Trophoblast cell (in vitro differentiated cells and primary cell): ENCODE results near the gene MALSU1.

Experiments
- DNase-seq, 2 donors: peaks; one replicate each; pipeline ENCODE4 v3.0.0-alpha.2; 2016
- H2AFZ ChIP-seq: 2 replicates; pipeline ENCODE4 v1.6.1; 2013; ENCODE audit warnings: low read length, moderate library complexity, mild to moderate bottlenecking; ENCODE audit not compliant: insufficient read depth, poor library complexity
- H2AK5ac ChIP-seq: 2 replicates; pipeline ENCODE4 v1.6.1; 2013; ENCODE audit warnings: mild to moderate bottlenecking, low read length
- H2BK120ac ChIP-seq: 2 replicates; pipeline ENCODE4 v1.6.1; 2013; ENCODE audit warnings: low read length, mild to moderate bottlenecking, moderate library complexity; ENCODE audit not compliant: insufficient read depth, poor library complexity
- H2BK12ac ChIP-seq: 2 replicates; pipeline ENCODE4 v1.6.1; 2013; ENCODE audit warnings: mild to moderate bottlenecking, low read length, moderate library complexity
- H2BK5ac ChIP-seq: 2 replicates; pipeline ENCODE4 v1.6.1; 2013; ENCODE audit warnings: low read length, low read depth, moderate library complexity, mild to moderate bottlenecking; ENCODE audit not compliant: poor library complexity
- H3K14ac ChIP-seq: 2 replicates; pipeline ENCODE4 v1.6.1; 2013; ENCODE audit warnings: mild to moderate bottlenecking, low read length
- H3K18ac ChIP-seq: 2 replicates; pipeline ENCODE4 v1.6.1; 2013; ENCODE audit warnings: mild to moderate bottlenecking, low read length
- H3K23ac ChIP-seq: 2 replicates; pipeline ENCODE4 v1.6.1; 2013; ENCODE audit warnings: low read length
- H3K27ac ChIP-seq: 2 replicates; pipeline ENCODE4 v1.5.1; 2013; ENCODE audit warnings: low read depth, mild to moderate bottlenecking, inconsistent platforms, low read length, moderate library complexity
- H3K27me3 ChIP-seq: 2 replicates; pipeline ENCODE4 v1.6.1; 2013; ENCODE audit warnings: inconsistent platforms, mild to moderate bottlenecking, low read length, moderate library complexity; ENCODE audit not compliant: insufficient read depth
- H3K36me3 ChIP-seq, 2 experiments: 1 replicate in 1 of 2; 2 replicates in 1 of 2; pipeline ENCODE4 v1.6.1; 2013; ENCODE audit warnings: low read length in 2 of 2, mild to moderate bottlenecking in 2 of 2, moderate library complexity in 1 of 2; ENCODE audit not compliant: insufficient read depth in 2 of 2, control insufficient read depth in 1 of 2
- H3K4ac ChIP-seq: 2 replicates; pipeline ENCODE4 v1.6.1; 2013; ENCODE audit warnings: low read depth, mild to moderate bottlenecking, low read length, moderate library complexity
- H3K4me1 ChIP-seq, 2 experiments: 1 replicate in 1 of 2; 2 replicates in 1 of 2; pipeline ENCODE4 v1.6.1; 2013; ENCODE audit warnings: low read length in 2 of 2, mild to moderate bottlenecking in 2 of 2, moderate library complexity in 1 of 2; ENCODE audit not compliant: insufficient read depth in 2 of 2, control insufficient read depth in 1 of 2
- H3K4me2 ChIP-seq: 2 replicates; pipeline ENCODE4 v1.6.1; 2013; ENCODE audit warnings: inconsistent platforms, mild to moderate bottlenecking, low read length, moderate library complexity
- H3K4me3 ChIP-seq: 2 replicates; pipeline ENCODE4 v1.5.1; 2013; ENCODE audit warnings: mild to moderate bottlenecking, low read depth, low read length, inconsistent platforms
- H3K79me1 ChIP-seq: one replicate; pipeline ENCODE4 v1.6.1; 2013; ENCODE audit warnings: low read length
- H3K79me2 ChIP-seq: 2 replicates; pipeline ENCODE4 v1.6.1; 2013; ENCODE audit warnings: low read length, mild to moderate bottlenecking; ENCODE audit not compliant: control insufficient read depth, insufficient read depth, poor library complexity
- H3K9ac ChIP-seq: 2 replicates; pipeline ENCODE4 v1.6.1; 2013; ENCODE audit warnings: mild to moderate bottlenecking, low read length
- H3K9me3 ChIP-seq: 2 replicates; pipeline ENCODE4 v1.6.1; 2013; ENCODE audit warnings: low read depth, mild to moderate bottlenecking, control low read depth, inconsistent platforms, low read length; ENCODE audit not compliant: insufficient read depth
- H4K12ac ChIP-seq: 2 replicates; pipeline ENCODE4 v1.6.1; 2013; ENCODE audit warnings: low read depth, mild to moderate bottlenecking, low read length, moderate library complexity
- H4K8ac ChIP-seq: 2 replicates; pipeline ENCODE4 v1.6.1; 2013; ENCODE audit warnings: low read depth, mild to moderate bottlenecking, low read length, moderate library complexity
- H4K91ac ChIP-seq: one replicate; pipeline ENCODE4 v1.6.1; 2013; ENCODE audit warnings: low read depth, mild to moderate bottlenecking, low read length, moderate library complexity
- WGBS: extraction: QIAGEN DNeasy Blood & Tissue Kit; methylation state at CpG from one replicate; pipeline ENCODE4 v1.1.7; 2013; ENCODE audit warnings: missing lambda C conversion rate; ENCODE audit not compliant: insufficient read length, insufficient coverage; ENCODE audit errors: extremely low coverage; 5-methylcytosine and 5-hydroxymethylcytosine counted together

Gene MALSU1

GRCh38 chr7:23277359-23277989 lies 21.7 kb upstream of the MALSU1 start:
- Histone ChIP-seq H4K12ac (no peak overlapping the region), H3K36me3 (no peaks in the 10 kb centered on the region), H2AFZ (no peak overlapping the region), H4K8ac (no peak overlapping the region), H3K4me3 (no peak overlapping the region), H3K27me3 (no peaks in the 10 kb centered on the region), H2BK5ac (no peak overlapping the region), H4K91ac (no peak overlapping the region), H3K9ac (no peak overlapping the region), H3K4me1 (no peaks in the 10 kb centered on the region), H3K14ac (no peak overlapping the region), H2BK12ac (no peak overlapping the region), H3K79me2 (no peaks in the 10 kb centered on the region), H3K9me3 (no peaks in the 10 kb centered on the region), H3K27ac (no peak overlapping the region), H3K4ac (no peak overlapping the region), H3K79me1 (no peaks in the 10 kb centered on the region), H3K18ac (no peak overlapping the region), H2BK120ac (no peak overlapping the region), H2AK5ac (no peak overlapping the region), H3K23ac (no peak overlapping the region), H3K4me2 (no peak overlapping the region)
- peak in 1 of 2 donors; percentile 81 for DNase-seq
- no CpG with 5 or more reads among the region's 6 CpGs for WGBS

GRCh38 chr7:23279819-23280525 lies 19.2 kb upstream of the MALSU1 start:
- no peak overlapping the region for H2AK5ac ChIP-seq
- no peak overlapping the region for H3K4me3 ChIP-seq
- no peaks in the 10 kb centered on the region for H3K79me2 ChIP-seq
- H3K27ac ChIP-seq, result no peak overlapping the region
- no peak overlapping the region for H3K23ac ChIP-seq
- no peak overlapping the region for H4K12ac ChIP-seq
- no peak overlapping the region for H3K18ac ChIP-seq
- WGBS, result no CpG with 5 or more reads among the region's 2 CpGs
- H3K4me2 ChIP-seq, result no peak overlapping the region
- H3K79me1 ChIP-seq, result no peaks in the 10 kb centered on the region
- no peak overlapping the region for H3K9ac ChIP-seq
- H3K4me1 ChIP-seq, result no peaks in the 10 kb centered on the region
- no peaks in the 10 kb centered on the region for H3K9me3 ChIP-seq
- no peak overlapping the region for H3K14ac ChIP-seq
- no peaks in the 10 kb centered on the region for H3K36me3 ChIP-seq
- H3K4ac ChIP-seq, result no peak overlapping the region
- no peaks in the 10 kb centered on the region for H3K27me3 ChIP-seq
- H2AFZ ChIP-seq, result no peak overlapping the region
- DNase-seq, result no peak
- H2BK5ac ChIP-seq, result no peak overlapping the region
- H4K91ac ChIP-seq, result no peak overlapping the region
- H2BK12ac ChIP-seq, result no peak overlapping the region
- no peak overlapping the region for H2BK120ac ChIP-seq
- no peak overlapping the region for H4K8ac ChIP-seq

DNA sequence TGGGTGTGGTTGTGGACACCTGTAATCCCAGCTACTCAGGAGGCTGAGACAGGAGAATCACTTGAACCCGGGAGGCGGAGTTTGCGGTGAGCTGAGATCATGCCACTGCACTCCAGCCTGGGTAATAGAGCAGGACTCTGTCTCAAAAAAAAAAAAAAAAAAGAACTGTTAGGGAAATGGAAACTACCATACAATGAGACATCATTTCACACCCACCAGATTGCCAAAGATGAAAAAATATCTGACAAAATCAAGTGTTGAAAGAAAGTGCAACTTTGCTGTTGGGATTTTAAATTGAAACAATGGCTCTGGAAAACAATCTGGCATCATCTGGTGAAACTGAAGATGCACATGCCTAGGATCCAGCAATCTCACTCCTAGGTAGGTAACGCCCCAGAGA lies 16.1 kb upstream of the MALSU1 start:
- Histone ChIP-seq H2AFZ (no peak overlapping the region), H4K8ac (no peak overlapping the region), H3K14ac (no peak overlapping the region), H3K9me3 (no peaks in the 10 kb centered on the region), H4K91ac (no peak overlapping the region), H2BK12ac (no peak overlapping the region), H3K4me3 (no peak overlapping the region), H3K4ac (no peak overlapping the region), H2AK5ac (no peak overlapping the region), H3K79me2 (no peaks in the 10 kb centered on the region), H3K36me3 (no peaks in the 10 kb centered on the region), H3K23ac (no peak overlapping the region), H3K4me2 (no peak overlapping the region), H3K4me1 (no peaks in the 10 kb centered on the region), H3K79me1 (no peaks in the 10 kb centered on the region), H3K9ac (no peak overlapping the region), H2BK120ac (no peak overlapping the region), H3K27me3 (no peaks in the 10 kb centered on the region), H4K12ac (no peak overlapping the region), H3K27ac (no peak overlapping the region), H3K18ac (no peak overlapping the region), H2BK5ac (no peak overlapping the region)
- WGBS, result no CpG with 5 or more reads among the region's 4 CpGs
- no peak for DNase-seq

DNA sequence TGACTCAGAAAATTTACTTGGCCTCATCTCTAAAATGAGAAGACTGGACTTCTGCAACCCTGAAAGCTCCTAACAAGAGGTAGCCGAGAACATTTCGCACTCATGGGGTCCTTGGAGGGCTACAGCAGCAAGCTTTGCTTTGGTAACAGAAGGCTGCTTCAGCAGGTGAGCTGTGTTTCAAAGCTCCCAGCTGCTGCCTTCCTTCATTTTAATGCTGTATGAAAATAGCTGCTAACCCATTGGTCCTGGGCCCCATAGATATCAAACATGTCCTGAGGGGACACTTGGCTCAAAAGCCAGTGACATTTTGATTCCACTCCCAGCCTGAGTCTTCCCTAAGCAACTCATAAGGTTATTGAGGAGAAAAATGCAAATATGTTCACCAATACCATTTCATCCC lies 14.3 kb upstream of the MALSU1 start:
- no peak overlapping the region for H3K4me2 ChIP-seq
- no peak overlapping the region for H3K23ac ChIP-seq
- no peak overlapping the region for H2AK5ac ChIP-seq
- no peaks in the 10 kb centered on the region for H3K36me3 ChIP-seq
- no peaks in the 10 kb centered on the region for H3K79me1 ChIP-seq
- H3K9ac ChIP-seq, result no peak overlapping the region
- H3K9me3 ChIP-seq, result no peaks in the 10 kb centered on the region
- no peaks in the 10 kb centered on the region for H3K79me2 ChIP-seq
- H2BK5ac ChIP-seq, result no peak overlapping the region
- no peak overlapping the region for H4K12ac ChIP-seq
- H3K27me3 ChIP-seq, result no peaks in the 10 kb centered on the region
- H3K27ac ChIP-seq, result no peak overlapping the region
- no peak overlapping the region for H2AFZ ChIP-seq
- no peak overlapping the region for H3K18ac ChIP-seq
- no peak overlapping the region for H3K14ac ChIP-seq
- H4K8ac ChIP-seq, result no peak overlapping the region
- no peaks in the 10 kb centered on the region for H3K4me1 ChIP-seq
- no peak overlapping the region for H4K91ac ChIP-seq
- DNase-seq, result no peak
- no CpG with 5 or more reads among the region's 2 CpGs for WGBS
- H2BK120ac ChIP-seq, result no peak overlapping the region
- no peak overlapping the region for H3K4ac ChIP-seq
- no peak overlapping the region for H2BK12ac ChIP-seq
- H3K4me3 ChIP-seq, result no peak overlapping the region
